DND-41 (cell line): ENCODE data around the gene CPSF4L.

Experiments used
- CTCF ChIP-seq: IDR thresholded peaks from 2 replicates; pipeline ENCODE4 v1.5.1; 2012; ENCODE audit warnings: borderline replicate concordance, low read length, moderate library complexity, mild to moderate bottlenecking; ENCODE audit not compliant: poor library complexity, severe bottlenecking; ENCODE audit errors: extremely low read depth
- EZH2 ChIP-seq: IDR thresholded peaks from 3 replicates; pipeline ENCODE4 v1.6.1; 2012; ENCODE audit warnings: borderline replicate concordance, low read depth, mild to moderate bottlenecking, moderate library complexity, low read length, inconsistent platforms; ENCODE audit not compliant: severe bottlenecking

GRCh38 chr17:73249700-73250099 lies 12.0 kb downstream of the CPSF4L start:
- no peak for TF ChIP-seq CTCF
- no peak for TF ChIP-seq EZH2
